Astrocyte (in vitro differentiated cells and primary cell): ENCODE data around the gene CREB3L1. TPM values are rescaled to one million over a fixed set of nuclear protein-coding genes. Genes with fewer than 3 reads are reported as not detected.
"Not testable (repeated sequence)": the region's sequence is repeated elsewhere in the genome, so short reads cannot be mapped to it uniquely, and the experiment has no call there.

Experiments
- DNase-seq: peaks from one replicate; pipeline ENCODE4 v3.0.0-alpha.2; 2010; ENCODE audit warnings: low read depth
- FAIRE-seq: peaks from 2 replicates; lab custom pipeline; 2011; peaks lifted over from hg19 to GRCh38; lab: Jason Lieb, UNC
- H2AFZ ChIP-seq: 2 replicates; pipeline ENCODE4 v1.6.0; 2012; ENCODE audit warnings: low read depth, low read length, inconsistent platforms
- H3K27ac ChIP-seq: 2 replicates; pipeline ENCODE4 v1.5.1; 2011; ENCODE audit warnings: low read depth, low read length, inconsistent platforms
- H3K27me3 ChIP-seq: 2 replicates; pipeline ENCODE4 v1.6.0; 2011; ENCODE audit warnings: low read length, inconsistent platforms; ENCODE audit not compliant: insufficient read depth
- H3K36me3 ChIP-seq: 2 replicates; pipeline ENCODE4 v1.5.1; 2011; ENCODE audit warnings: low read length, inconsistent platforms; ENCODE audit not compliant: insufficient read depth
- H3K4me1 ChIP-seq: 2 replicates; pipeline ENCODE4 v1.5.1; 2011; ENCODE audit warnings: low read length, inconsistent platforms; ENCODE audit not compliant: insufficient read depth
- H3K4me2 ChIP-seq: 2 replicates; pipeline ENCODE4 v1.6.0; 2012; ENCODE audit warnings: low read length, inconsistent platforms
- H3K4me3 ChIP-seq: 2 replicates; pipeline ENCODE4 v1.5.1; 2011; ENCODE audit warnings: low read depth, mild to moderate bottlenecking, low read length, inconsistent platforms; ENCODE audit not compliant: insufficient read depth
- H3K79me2 ChIP-seq: 2 replicates; pipeline ENCODE4 v1.6.0; 2012; ENCODE audit warnings: mild to moderate bottlenecking, low read length, inconsistent platforms; ENCODE audit not compliant: insufficient read depth
- H3K9ac ChIP-seq: 2 replicates; pipeline ENCODE4 v1.6.0; 2012; ENCODE audit warnings: mild to moderate bottlenecking, low read length, inconsistent platforms
- H3K9me3 ChIP-seq: 2 replicates; pipeline ENCODE4 v1.5.1; 2012; ENCODE audit warnings: low read depth, mild to moderate bottlenecking, low read length, inconsistent platforms; ENCODE audit not compliant: insufficient read depth
- H4K20me1 ChIP-seq: 2 replicates; pipeline ENCODE4 v1.6.0; 2012; ENCODE audit warnings: low read length, inconsistent platforms; ENCODE audit not compliant: insufficient read depth
- H3K27ac Mint-ChIP-seq: one replicate; pipeline ENCODE4 v1.8.0; 2021; ENCODE audit warnings: mild to moderate bottlenecking, mixed read lengths; ENCODE audit not compliant: unreplicated experiment
- H3K27me3 Mint-ChIP-seq: one replicate; pipeline ENCODE4 v1.8.0; 2021; ENCODE audit warnings: low read depth, mixed read lengths; ENCODE audit not compliant: unreplicated experiment
- H3K36me3 Mint-ChIP-seq: one replicate; pipeline ENCODE4 v1.8.0; 2021; ENCODE audit warnings: low read depth, mixed read lengths; ENCODE audit not compliant: unreplicated experiment
- H3K4me1 Mint-ChIP-seq: one replicate; pipeline ENCODE4 v1.8.0; 2021; ENCODE audit warnings: low read depth, mixed read lengths; ENCODE audit not compliant: unreplicated experiment
- H3K4me3 Mint-ChIP-seq: one replicate; pipeline ENCODE4 v1.8.0; 2021; ENCODE audit warnings: mild to moderate bottlenecking, moderate library complexity, mixed read lengths; ENCODE audit not compliant: unreplicated experiment
- H3K9me3 Mint-ChIP-seq: one replicate; pipeline ENCODE4 v1.8.0; 2021; ENCODE audit warnings: mild to moderate bottlenecking, mixed read lengths; ENCODE audit not compliant: unreplicated experiment
- CTCF ChIP-seq: IDR thresholded peaks from 2 replicates; pipeline ENCODE4 v1.5.1; 2011; ENCODE audit warnings: low read depth, mild to moderate bottlenecking, inconsistent platforms, low read length, moderate library complexity; ENCODE audit not compliant: insufficient read depth
- EZH2 ChIP-seq: IDR thresholded peaks from 2 replicates; pipeline ENCODE4 v1.6.1; 2012; ENCODE audit warnings: mild to moderate bottlenecking, low read length, inconsistent platforms; ENCODE audit not compliant: insufficient read depth
- total RNA-seq: library from RNA; stranded (reverse); gene quantifications from 2 replicates; pipeline ENCODE4 v1.2.1, GENCODE V29; 2021

Gene CREB3L1
- total RNA-seq, 1 donor from 2014 or later: 324 TPM

- no peaks in the 10 kb centered on the region for H3K9me3 ChIP-seq
- Mint-ChIP-seq H3K27me3 (no peaks in the 10 kb centered on the region), H3K36me3 (no peaks in the 10 kb centered on the region), H3K4me3 (no peak overlapping the region), H3K9me3 (peaks cover 2% of the 10 kb centered on the region), H3K27ac (no peak overlapping the region), H3K4me1 (peaks cover 23% of the 10 kb centered on the region)
- TF ChIP-seq CTCF (no peak), EZH2 (no peak)
- H3K27ac ChIP-seq: no peak overlapping the region
- H3K4me1 ChIP-seq: peaks cover 11% of the 10 kb centered on the region
- DNase-seq (no peak), FAIRE-seq (no peak)
- no peak overlapping the region for H3K4me2 ChIP-seq
- no peaks in the 10 kb centered on the region for H4K20me1 ChIP-seq
- no peak overlapping the region for H3K9ac ChIP-seq
- H3K36me3 ChIP-seq: no peaks in the 10 kb centered on the region
- H2AFZ ChIP-seq: no peak overlapping the region
- no peaks in the 10 kb centered on the region for H3K27me3 ChIP-seq
- H3K4me3 ChIP-seq: no peak overlapping the region
- H3K79me2 ChIP-seq: no peaks in the 10 kb centered on the region
Observed at GRCh38 chr11:46254133-46254491, 23.4 kb upstream of the CREB3L1 start.

- peaks cover 2% of the 10 kb centered on the region for H3K9me3 Mint-ChIP-seq
- H3K4me1 Mint-ChIP-seq: peaks cover 4% of the 10 kb centered on the region
- H3K79me2 ChIP-seq: no peaks in the 10 kb centered on the region
- no peak overlapping the region for H3K9ac ChIP-seq
- H4K20me1 ChIP-seq: no peaks in the 10 kb centered on the region
- H3K36me3 ChIP-seq: no peaks in the 10 kb centered on the region
- FAIRE-seq (no peak), DNase-seq (no peak)
- no peaks in the 10 kb centered on the region for H3K27me3 ChIP-seq
- TF ChIP-seq EZH2 (no peak), CTCF (no peak)
- H3K27me3 Mint-ChIP-seq: peaks cover 2% of the 10 kb centered on the region
- no peak overlapping the region for H3K27ac Mint-ChIP-seq
- no peaks in the 10 kb centered on the region for H3K36me3 Mint-ChIP-seq
- no peaks in the 10 kb centered on the region for H3K9me3 ChIP-seq
- H3K4me3 ChIP-seq: no peak overlapping the region
- H3K27ac ChIP-seq: no peak overlapping the region
- H3K4me1 ChIP-seq: no peaks in the 10 kb centered on the region
- no peak overlapping the region for H2AFZ ChIP-seq
- H3K4me3 Mint-ChIP-seq: no peak overlapping the region
- H3K4me2 ChIP-seq: no peak overlapping the region
Observed at GRCh38 chr11:46256540-46257001, 20.9 kb upstream of the CREB3L1 start.

GRCh38 chr11:46259347-46259746 is 18.1 kb upstream of the CREB3L1 start:
- not testable (repeated sequence) for H3K27ac ChIP-seq, H2AFZ ChIP-seq, H3K79me2 ChIP-seq, DNase-seq, H3K36me3 Mint-ChIP-seq, H3K4me2 ChIP-seq, H3K9me3 Mint-ChIP-seq, H3K4me1 Mint-ChIP-seq, H3K9ac ChIP-seq, H3K4me1 ChIP-seq, H3K36me3 ChIP-seq, H4K20me1 ChIP-seq, H3K4me3 ChIP-seq, H3K27me3 Mint-ChIP-seq, H3K9me3 ChIP-seq, H3K4me3 Mint-ChIP-seq, H3K27me3 ChIP-seq, H3K27ac Mint-ChIP-seq, FAIRE-seq
